Neural cell (in vitro differentiated cells): ENCODE data around the gene REL. TPM values are rescaled to one million over a fixed set of nuclear protein-coding genes. Genes with fewer than 3 reads are reported as not detected.

Experiments used
- H2AFZ ChIP-seq: fragments of 200-600, 300-800 bp; sonication (generic), shearing (Covaris generic); 2 replicates; pipeline ENCODE4 v1.6.0; 2014; ENCODE audit warnings: low read depth, mild to moderate bottlenecking, antibody characterized with exemption, low read length, moderate library complexity
- H3F3A ChIP-seq: fragments of 200-600 bp; shearing (Covaris generic); 2 replicates; pipeline ENCODE4 v1.6.1; 2016; ENCODE audit warnings: mild to moderate bottlenecking, moderate library complexity, mixed read lengths, antibody characterized with exemption, low read length; ENCODE audit not compliant: insufficient read depth, poor library complexity, severe bottlenecking
- H3K27ac ChIP-seq: fragments of 200-600, 300-800 bp; sonication (generic), shearing (Covaris generic); 2 replicates; pipeline ENCODE4 v1.5.1; 2014; ENCODE audit warnings: mild to moderate bottlenecking, low read length, moderate library complexity
- H3K27me3 ChIP-seq: fragments of 300-800, 200-600 bp; sonication (generic), shearing (Covaris generic); 2 replicates; pipeline ENCODE4 v1.6.0; 2014; ENCODE audit warnings: mild to moderate bottlenecking, low read depth, low read length, moderate library complexity; ENCODE audit not compliant: insufficient read depth
- H3K36me3 ChIP-seq: fragments of 300-800, 200-600 bp; sonication (generic), shearing (Covaris generic); 2 replicates; pipeline ENCODE4 v1.5.1; 2014; ENCODE audit warnings: mild to moderate bottlenecking, antibody characterized with exemption, low read length, moderate library complexity; ENCODE audit not compliant: insufficient read depth
- H3K4me2 ChIP-seq: fragments of 300-800, 200-600 bp; sonication (generic), shearing (Covaris generic); 2 replicates; pipeline ENCODE4 v1.6.0; 2014; ENCODE audit warnings: mild to moderate bottlenecking, low read length
- H3K4me3 ChIP-seq: fragments of 300-800, 200-600 bp; sonication (generic), shearing (Covaris generic); 2 replicates; pipeline ENCODE4 v1.5.1; 2014; ENCODE audit warnings: mild to moderate bottlenecking, low read length, moderate library complexity
- H3K79me2 ChIP-seq: fragments of 200-600 bp; shearing (Covaris generic); replicated peaks from 2 replicates; pipeline ENCODE4 v1.6.0; 2014; ENCODE audit warnings: mild to moderate bottlenecking, low read length, moderate library complexity; ENCODE audit not compliant: insufficient read depth
- H3K9ac ChIP-seq: fragments of 300-800, 200-600 bp; sonication (generic), shearing (Covaris generic); 2 replicates; pipeline ENCODE4 v1.6.1; 2016; ENCODE audit warnings: mild to moderate bottlenecking, low read length, mixed read lengths
- H3K9me2 ChIP-seq: fragments of 200-600 bp; shearing (Covaris generic); 2 replicates; pipeline ENCODE4 v1.6.1; 2016; ENCODE audit warnings: mild to moderate bottlenecking, low read length, mixed read lengths; ENCODE audit not compliant: insufficient read depth
- H3K9me3 ChIP-seq: fragments of 200-600, 300-800 bp; sonication (generic), shearing (Covaris generic); 2 replicates; pipeline ENCODE4 v1.6.1; 2016; ENCODE audit warnings: mild to moderate bottlenecking, mixed run types, low read length, moderate library complexity, mixed read lengths
- H4K20me1 ChIP-seq: fragments of 200-600 bp; shearing (Covaris generic); 2 replicates; pipeline ENCODE4 v1.6.1; 2016; ENCODE audit warnings: mild to moderate bottlenecking, mixed run types; ENCODE audit not compliant: insufficient read depth
- EP300 ChIP-seq: fragments of 450-650 bp; conservative IDR thresholded peaks from 2 replicates; pipeline ENCODE4 v1.6.1; 2014; ENCODE audit warnings: antibody characterized with exemption, mild to moderate bottlenecking, moderate library complexity; ENCODE audit not compliant: poor library complexity, severe bottlenecking
- EZH2 ChIP-seq: fragments of 200-600, 300-800 bp; shearing (Covaris generic), sonication (generic); IDR thresholded peaks from 2 replicates; pipeline ENCODE4 v1.6.1; 2014; ENCODE audit warnings: antibody characterized with exemption, low read length, borderline replicate concordance, mild to moderate bottlenecking; ENCODE audit not compliant: insufficient read depth, poor library complexity, severe bottlenecking
- MXI1 ChIP-seq: fragments of 450-650 bp; conservative IDR thresholded peaks from 2 replicates; pipeline ENCODE4 v1.6.1; 2014; ENCODE audit warnings: antibody characterized with exemption, mild to moderate bottlenecking; ENCODE audit not compliant: poor library complexity, severe bottlenecking
- POLR2AphosphoS5 ChIP-seq: IDR thresholded peaks from 2 replicates; pipeline ENCODE4 v1.6.1; 2012
- RAD21 ChIP-seq: fragments of 450-650 bp; conservative IDR thresholded peaks from 2 replicates; pipeline ENCODE4 v1.6.1; 2014; ENCODE audit warnings: antibody characterized with exemption, mild to moderate bottlenecking, moderate library complexity
- SMC3 ChIP-seq: fragments of 450-650 bp; conservative IDR thresholded peaks from 2 replicates; pipeline ENCODE4 v1.6.1; 2014; ENCODE audit warnings: antibody characterized with exemption, mild to moderate bottlenecking, moderate library complexity; ENCODE audit not compliant: poor library complexity
- polyA plus RNA-seq: library from polyadenylated mRNA; depleted of rRNA; stranded (reverse); fragments of >200 nt; gene quantifications from 2 replicates; pipeline ENCODE4 v1.2.3, GENCODE V29; 2014
- TF ChIP-seq, protein P1 (sequence below): IDR thresholded peaks from 2 replicates; pipeline ENCODE4 v1.6.1; 2012; ENCODE audit warnings: borderline replicate concordance
- TF ChIP-seq, protein P2 (sequence below): fragments of 450-650 bp; IDR thresholded peaks from 2 replicates; pipeline ENCODE4 v1.5.1; 2014; ENCODE audit warnings: antibody characterized with exemption, mild to moderate bottlenecking, moderate library complexity; ENCODE audit not compliant: poor library complexity, severe bottlenecking

REL gene
- polyA plus RNA-seq, 1 donor from 2014 or later = 1.9 TPM

DNA sequence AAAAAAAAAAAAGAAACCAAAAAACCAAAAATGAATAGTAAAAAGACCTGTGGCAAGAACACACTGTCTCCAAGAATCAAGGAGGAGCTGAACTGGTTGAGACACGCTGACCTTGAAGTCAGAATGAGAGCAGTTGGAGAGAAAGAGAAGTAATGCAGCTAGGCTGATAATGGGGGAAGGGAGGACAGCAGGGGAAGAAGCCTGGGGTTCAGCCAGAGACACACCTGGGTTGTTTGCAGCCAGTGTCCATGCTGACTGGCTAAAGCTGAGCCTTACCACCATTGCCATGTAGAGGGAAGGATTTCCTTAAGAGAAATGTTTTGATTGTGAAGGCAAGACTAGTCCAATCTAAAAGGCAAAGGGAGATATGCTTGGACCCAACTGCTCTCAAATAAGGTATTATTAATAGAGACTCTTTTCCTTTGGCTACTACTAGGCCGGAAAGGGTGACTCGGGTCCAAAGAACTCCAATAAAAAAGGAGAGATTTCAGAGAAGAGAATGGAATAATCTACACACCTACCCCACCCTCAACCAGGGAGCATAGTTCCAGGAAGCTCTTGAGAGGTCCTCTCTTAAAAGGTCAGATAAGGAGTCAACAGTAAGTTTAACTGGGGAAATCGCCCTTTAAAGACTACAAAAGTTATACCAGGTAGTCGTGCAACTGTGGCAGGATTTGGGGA is 25.2 kb upstream of the REL start:
- Histone ChIP-seq H3F3A (no peaks in the 10 kb centered on the region), H3K4me2 (no peak overlapping the region), H3K4me3 (no peak overlapping the region), H3K79me2 (no peaks in the 10 kb centered on the region), H3K27me3 (no peaks in the 10 kb centered on the region), H2AFZ (no peak overlapping the region), H3K9me2 (no peaks in the 10 kb centered on the region), H4K20me1 (no peaks in the 10 kb centered on the region), H3K9me3 (no peaks in the 10 kb centered on the region), H3K27ac (no peak overlapping the region), H3K36me3 (no peaks in the 10 kb centered on the region), H3K9ac (no peak overlapping the region)
- TF ChIP-seq POLR2AphosphoS5 = no peak
- no peak for TF ChIP-seq SMC3
- TF ChIP-seq EZH2 = no peak
- TF ChIP-seq MXI1 = no peak
- TF ChIP-seq EP300 = no peak
- TF ChIP-seq, protein P1, sequence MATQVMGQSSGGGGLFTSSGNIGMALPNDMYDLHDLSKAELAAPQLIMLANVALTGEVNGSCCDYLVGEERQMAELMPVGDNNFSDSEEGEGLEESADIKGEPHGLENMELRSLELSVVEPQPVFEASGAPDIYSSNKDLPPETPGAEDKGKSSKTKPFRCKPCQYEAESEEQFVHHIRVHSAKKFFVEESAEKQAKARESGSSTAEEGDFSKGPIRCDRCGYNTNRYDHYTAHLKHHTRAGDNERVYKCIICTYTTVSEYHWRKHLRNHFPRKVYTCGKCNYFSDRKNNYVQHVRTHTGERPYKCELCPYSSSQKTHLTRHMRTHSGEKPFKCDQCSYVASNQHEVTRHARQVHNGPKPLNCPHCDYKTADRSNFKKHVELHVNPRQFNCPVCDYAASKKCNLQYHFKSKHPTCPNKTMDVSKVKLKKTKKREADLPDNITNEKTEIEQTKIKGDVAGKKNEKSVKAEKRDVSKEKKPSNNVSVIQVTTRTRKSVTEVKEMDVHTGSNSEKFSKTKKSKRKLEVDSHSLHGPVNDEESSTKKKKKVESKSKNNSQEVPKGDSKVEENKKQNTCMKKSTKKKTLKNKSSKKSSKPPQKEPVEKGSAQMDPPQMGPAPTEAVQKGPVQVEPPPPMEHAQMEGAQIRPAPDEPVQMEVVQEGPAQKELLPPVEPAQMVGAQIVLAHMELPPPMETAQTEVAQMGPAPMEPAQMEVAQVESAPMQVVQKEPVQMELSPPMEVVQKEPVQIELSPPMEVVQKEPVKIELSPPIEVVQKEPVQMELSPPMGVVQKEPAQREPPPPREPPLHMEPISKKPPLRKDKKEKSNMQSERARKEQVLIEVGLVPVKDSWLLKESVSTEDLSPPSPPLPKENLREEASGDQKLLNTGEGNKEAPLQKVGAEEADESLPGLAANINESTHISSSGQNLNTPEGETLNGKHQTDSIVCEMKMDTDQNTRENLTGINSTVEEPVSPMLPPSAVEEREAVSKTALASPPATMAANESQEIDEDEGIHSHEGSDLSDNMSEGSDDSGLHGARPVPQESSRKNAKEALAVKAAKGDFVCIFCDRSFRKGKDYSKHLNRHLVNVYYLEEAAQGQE = no peak
- TF ChIP-seq, protein P2, sequence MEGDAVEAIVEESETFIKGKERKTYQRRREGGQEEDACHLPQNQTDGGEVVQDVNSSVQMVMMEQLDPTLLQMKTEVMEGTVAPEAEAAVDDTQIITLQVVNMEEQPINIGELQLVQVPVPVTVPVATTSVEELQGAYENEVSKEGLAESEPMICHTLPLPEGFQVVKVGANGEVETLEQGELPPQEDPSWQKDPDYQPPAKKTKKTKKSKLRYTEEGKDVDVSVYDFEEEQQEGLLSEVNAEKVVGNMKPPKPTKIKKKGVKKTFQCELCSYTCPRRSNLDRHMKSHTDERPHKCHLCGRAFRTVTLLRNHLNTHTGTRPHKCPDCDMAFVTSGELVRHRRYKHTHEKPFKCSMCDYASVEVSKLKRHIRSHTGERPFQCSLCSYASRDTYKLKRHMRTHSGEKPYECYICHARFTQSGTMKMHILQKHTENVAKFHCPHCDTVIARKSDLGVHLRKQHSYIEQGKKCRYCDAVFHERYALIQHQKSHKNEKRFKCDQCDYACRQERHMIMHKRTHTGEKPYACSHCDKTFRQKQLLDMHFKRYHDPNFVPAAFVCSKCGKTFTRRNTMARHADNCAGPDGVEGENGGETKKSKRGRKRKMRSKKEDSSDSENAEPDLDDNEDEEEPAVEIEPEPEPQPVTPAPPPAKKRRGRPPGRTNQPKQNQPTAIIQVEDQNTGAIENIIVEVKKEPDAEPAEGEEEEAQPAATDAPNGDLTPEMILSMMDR = no peak
- no peak for TF ChIP-seq RAD21

DNA sequence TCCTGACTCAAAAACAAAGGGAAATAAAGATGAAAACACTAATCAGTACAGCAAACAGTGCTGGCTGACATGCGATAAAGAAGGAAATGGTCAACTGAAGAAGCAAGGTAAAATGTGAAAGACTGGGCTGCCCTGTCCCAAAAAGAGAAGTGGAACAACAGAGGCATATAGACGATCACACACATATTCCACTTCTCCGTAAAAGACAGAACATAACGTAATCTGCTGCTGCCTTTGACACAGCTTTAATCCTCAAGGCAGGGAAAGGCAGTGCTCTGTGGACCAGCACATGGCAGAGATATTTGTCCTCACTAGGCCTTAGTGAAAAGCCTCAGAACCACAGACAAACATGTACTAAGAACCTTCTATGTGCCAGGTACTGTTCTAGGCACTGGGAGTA is 24.3 kb upstream of the REL start:
- H3K4me2 ChIP-seq = no peak overlapping the region
- no peaks in the 10 kb centered on the region for H3K9me3 ChIP-seq
- no peak overlapping the region for H3K27ac ChIP-seq
- H3K27me3 ChIP-seq = no peaks in the 10 kb centered on the region
- TF ChIP-seq, protein P2 = no peak
- TF ChIP-seq, protein P1 = no peak
- no peak for TF ChIP-seq MXI1
- TF ChIP-seq EP300 = no peak
- no peak overlapping the region for H2AFZ ChIP-seq
- H3K9me2 ChIP-seq = no peaks in the 10 kb centered on the region
- H3F3A ChIP-seq = no peaks in the 10 kb centered on the region
- H4K20me1 ChIP-seq = no peaks in the 10 kb centered on the region
- H3K4me3 ChIP-seq = no peak overlapping the region
- no peaks in the 10 kb centered on the region for H3K36me3 ChIP-seq
- no peak overlapping the region for H3K9ac ChIP-seq
- no peaks in the 10 kb centered on the region for H3K79me2 ChIP-seq
